H1 (cell line): ENCODE data around the gene NUDC. TPM values are rescaled to one million over a fixed set of nuclear protein-coding genes. Genes with fewer than 3 reads are reported as not detected.

Experiments
- ATF3 ChIP-seq: IDR thresholded peaks from 2 replicates; pipeline ENCODE4 v1.6.1; 2011; ENCODE audit warnings: low read depth, mild to moderate bottlenecking, low read length; ENCODE audit not compliant: insufficient read depth
- CTBP2 ChIP-seq: IDR thresholded peaks from 2 replicates; pipeline ENCODE4 v1.7.0; 2011; ENCODE audit warnings: borderline replicate concordance, mild to moderate bottlenecking, moderate library complexity, mixed read lengths, low read length; ENCODE audit not compliant: insufficient read depth, insufficient read length
- MAFK ChIP-seq: IDR thresholded peaks from 2 replicates; pipeline ENCODE4 v1.6.1; 2012; ENCODE audit warnings: low read depth, mild to moderate bottlenecking, improper control_type of control experiment, low read length
- RFX5 ChIP-seq: IDR thresholded peaks from 2 replicates; pipeline ENCODE4 v1.6.1; 2011; ENCODE audit warnings: low read depth, low read length, improper control_type of control experiment, borderline replicate concordance
- SIX5 ChIP-seq: IDR thresholded peaks from 2 replicates; pipeline ENCODE4 v1.6.1; 2011; ENCODE audit warnings: mild to moderate bottlenecking, low read depth, low read length
- SP1 ChIP-seq: IDR thresholded peaks from 2 replicates; pipeline ENCODE4 v1.6.1; 2011; ENCODE audit warnings: low read depth, low read length
- polyA plus RNA-seq, 7 experiments: library from polyadenylated mRNA; depleted of rRNA in 3 of 7; stranded (reverse) in 5 of 7; unstranded in 2 of 7; fragments of >200 nt in 5 of 7; fragments of 200-250 nt in 2 of 7; gene quantifications; 1 replicate in 5 of 7; 2 replicates in 1 of 7; 4 replicates in 1 of 7; pipeline versions ENCODE4 v1.2.1 to v1.2.3, GENCODE V29; 2011 to 2013; ENCODE audit warnings: missing spikeins in 2 of 7, mixed read lengths in 2 of 7
- total RNA-seq: library from RNA; stranded (reverse); fragmentation: NEBNext Ultra II Directional; extraction: Animal tissue kit (Norgen Biotek cat#: 25700); gene quantifications from 2 replicates; pipeline ENCODE4 v1.2.1, GENCODE V29; 2021
- TF ChIP-seq, protein P1 (sequence below): fragments of 300-600 bp; sonication (generic); IDR thresholded peaks from 2 replicates; pipeline ENCODE4 v1.7.1; 2012; ENCODE audit warnings: low read length, moderate library complexity, mild to moderate bottlenecking, inconsistent platforms; ENCODE audit not compliant: insufficient replicate concordance

Gene NUDC
- total and polyA plus RNA-seq, 2 of the 8 experiments (the other 6 are each of a cell fraction or from before 2014, with no cell fraction given) = 43.2 to 131 TPM

GRCh38 chr1:26984291-26984690, 62.7 kb downstream of the NUDC start (continued):
- TF ChIP-seq, protein P1, sequence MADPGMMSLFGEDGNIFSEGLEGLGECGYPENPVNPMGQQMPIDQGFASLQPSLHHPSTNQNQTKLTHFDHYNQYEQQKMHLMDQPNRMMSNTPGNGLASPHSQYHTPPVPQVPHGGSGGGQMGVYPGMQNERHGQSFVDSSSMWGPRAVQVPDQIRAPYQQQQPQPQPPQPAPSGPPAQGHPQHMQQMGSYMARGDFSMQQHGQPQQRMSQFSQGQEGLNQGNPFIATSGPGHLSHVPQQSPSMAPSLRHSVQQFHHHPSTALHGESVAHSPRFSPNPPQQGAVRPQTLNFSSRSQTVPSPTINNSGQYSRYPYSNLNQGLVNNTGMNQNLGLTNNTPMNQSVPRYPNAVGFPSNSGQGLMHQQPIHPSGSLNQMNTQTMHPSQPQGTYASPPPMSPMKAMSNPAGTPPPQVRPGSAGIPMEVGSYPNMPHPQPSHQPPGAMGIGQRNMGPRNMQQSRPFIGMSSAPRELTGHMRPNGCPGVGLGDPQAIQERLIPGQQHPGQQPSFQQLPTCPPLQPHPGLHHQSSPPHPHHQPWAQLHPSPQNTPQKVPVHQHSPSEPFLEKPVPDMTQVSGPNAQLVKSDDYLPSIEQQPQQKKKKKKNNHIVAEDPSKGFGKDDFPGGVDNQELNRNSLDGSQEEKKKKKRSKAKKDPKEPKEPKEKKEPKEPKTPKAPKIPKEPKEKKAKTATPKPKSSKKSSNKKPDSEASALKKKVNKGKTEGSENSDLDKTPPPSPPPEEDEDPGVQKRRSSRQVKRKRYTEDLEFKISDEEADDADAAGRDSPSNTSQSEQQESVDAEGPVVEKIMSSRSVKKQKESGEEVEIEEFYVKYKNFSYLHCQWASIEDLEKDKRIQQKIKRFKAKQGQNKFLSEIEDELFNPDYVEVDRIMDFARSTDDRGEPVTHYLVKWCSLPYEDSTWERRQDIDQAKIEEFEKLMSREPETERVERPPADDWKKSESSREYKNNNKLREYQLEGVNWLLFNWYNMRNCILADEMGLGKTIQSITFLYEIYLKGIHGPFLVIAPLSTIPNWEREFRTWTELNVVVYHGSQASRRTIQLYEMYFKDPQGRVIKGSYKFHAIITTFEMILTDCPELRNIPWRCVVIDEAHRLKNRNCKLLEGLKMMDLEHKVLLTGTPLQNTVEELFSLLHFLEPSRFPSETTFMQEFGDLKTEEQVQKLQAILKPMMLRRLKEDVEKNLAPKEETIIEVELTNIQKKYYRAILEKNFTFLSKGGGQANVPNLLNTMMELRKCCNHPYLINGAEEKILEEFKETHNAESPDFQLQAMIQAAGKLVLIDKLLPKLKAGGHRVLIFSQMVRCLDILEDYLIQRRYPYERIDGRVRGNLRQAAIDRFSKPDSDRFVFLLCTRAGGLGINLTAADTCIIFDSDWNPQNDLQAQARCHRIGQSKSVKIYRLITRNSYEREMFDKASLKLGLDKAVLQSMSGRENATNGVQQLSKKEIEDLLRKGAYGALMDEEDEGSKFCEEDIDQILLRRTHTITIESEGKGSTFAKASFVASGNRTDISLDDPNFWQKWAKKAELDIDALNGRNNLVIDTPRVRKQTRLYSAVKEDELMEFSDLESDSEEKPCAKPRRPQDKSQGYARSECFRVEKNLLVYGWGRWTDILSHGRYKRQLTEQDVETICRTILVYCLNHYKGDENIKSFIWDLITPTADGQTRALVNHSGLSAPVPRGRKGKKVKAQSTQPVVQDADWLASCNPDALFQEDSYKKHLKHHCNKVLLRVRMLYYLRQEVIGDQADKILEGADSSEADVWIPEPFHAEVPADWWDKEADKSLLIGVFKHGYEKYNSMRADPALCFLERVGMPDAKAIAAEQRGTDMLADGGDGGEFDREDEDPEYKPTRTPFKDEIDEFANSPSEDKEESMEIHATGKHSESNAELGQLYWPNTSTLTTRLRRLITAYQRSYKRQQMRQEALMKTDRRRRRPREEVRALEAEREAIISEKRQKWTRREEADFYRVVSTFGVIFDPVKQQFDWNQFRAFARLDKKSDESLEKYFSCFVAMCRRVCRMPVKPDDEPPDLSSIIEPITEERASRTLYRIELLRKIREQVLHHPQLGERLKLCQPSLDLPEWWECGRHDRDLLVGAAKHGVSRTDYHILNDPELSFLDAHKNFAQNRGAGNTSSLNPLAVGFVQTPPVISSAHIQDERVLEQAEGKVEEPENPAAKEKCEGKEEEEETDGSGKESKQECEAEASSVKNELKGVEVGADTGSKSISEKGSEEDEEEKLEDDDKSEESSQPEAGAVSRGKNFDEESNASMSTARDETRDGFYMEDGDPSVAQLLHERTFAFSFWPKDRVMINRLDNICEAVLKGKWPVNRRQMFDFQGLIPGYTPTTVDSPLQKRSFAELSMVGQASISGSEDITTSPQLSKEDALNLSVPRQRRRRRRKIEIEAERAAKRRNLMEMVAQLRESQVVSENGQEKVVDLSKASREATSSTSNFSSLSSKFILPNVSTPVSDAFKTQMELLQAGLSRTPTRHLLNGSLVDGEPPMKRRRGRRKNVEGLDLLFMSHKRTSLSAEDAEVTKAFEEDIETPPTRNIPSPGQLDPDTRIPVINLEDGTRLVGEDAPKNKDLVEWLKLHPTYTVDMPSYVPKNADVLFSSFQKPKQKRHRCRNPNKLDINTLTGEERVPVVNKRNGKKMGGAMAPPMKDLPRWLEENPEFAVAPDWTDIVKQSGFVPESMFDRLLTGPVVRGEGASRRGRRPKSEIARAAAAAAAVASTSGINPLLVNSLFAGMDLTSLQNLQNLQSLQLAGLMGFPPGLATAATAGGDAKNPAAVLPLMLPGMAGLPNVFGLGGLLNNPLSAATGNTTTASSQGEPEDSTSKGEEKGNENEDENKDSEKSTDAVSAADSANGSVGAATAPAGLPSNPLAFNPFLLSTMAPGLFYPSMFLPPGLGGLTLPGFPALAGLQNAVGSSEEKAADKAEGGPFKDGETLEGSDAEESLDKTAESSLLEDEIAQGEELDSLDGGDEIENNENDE = no peak
- TF ChIP-seq MAFK (no peak), RFX5 (no peak), SP1 (no peak), SIX5 (no peak), CTBP2 (no peak), ATF3 (no peak)
